ENCODE results near the gene H6PD. TPM values are rescaled to one million over a fixed set of nuclear protein-coding genes. Genes with fewer than 3 reads are reported as not detected.

H6PD gene
- total RNA-seq, 2 experiments from 2014 or later: 13.2 to 13.5 TPM

DNA sequence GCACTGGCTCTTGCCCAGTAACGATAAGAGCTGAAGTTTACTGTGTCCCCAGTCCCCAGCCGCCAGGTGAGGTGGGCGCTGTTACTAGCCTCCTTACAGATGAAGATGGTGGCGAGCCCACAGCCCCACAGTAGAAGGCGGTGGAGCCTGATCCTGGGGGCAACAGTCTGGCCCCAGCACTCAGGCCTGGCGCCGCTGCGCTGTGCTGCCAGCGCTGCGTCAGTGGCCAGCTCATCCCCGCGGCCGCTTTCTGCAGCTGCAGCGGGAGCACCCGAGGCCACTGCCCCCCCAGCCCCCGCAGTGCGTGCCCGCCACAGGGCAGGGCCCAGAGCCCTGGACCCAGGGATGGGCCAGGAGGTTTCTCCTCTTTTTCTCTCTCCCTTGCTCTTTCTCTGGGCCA, 13.3 kb downstream of the H6PD start:
- H3K36me3 Mint-ChIP-seq: no peaks in the 10 kb centered on the region
- peaks cover 15% of the 10 kb centered on the region for H3K4me1 Mint-ChIP-seq
- CTCF ChIA-PET: interaction anchor here (0.8 kb wide), 1 partner anchor 19 kb away, joined by 3 read pairs; no protein-coding TSS in a partner anchor
- no peak for DNase-seq
- ATAC-seq: no peak
- H3K27me3 Mint-ChIP-seq: no peaks in the 10 kb centered on the region
- no peaks in the 10 kb centered on the region for H3K9me3 Mint-ChIP-seq (ENCODE audit: low read depth)
- no peak overlapping the region for H3K4me3 Mint-ChIP-seq
- no peak overlapping the region for H3K27ac Mint-ChIP-seq

DNA sequence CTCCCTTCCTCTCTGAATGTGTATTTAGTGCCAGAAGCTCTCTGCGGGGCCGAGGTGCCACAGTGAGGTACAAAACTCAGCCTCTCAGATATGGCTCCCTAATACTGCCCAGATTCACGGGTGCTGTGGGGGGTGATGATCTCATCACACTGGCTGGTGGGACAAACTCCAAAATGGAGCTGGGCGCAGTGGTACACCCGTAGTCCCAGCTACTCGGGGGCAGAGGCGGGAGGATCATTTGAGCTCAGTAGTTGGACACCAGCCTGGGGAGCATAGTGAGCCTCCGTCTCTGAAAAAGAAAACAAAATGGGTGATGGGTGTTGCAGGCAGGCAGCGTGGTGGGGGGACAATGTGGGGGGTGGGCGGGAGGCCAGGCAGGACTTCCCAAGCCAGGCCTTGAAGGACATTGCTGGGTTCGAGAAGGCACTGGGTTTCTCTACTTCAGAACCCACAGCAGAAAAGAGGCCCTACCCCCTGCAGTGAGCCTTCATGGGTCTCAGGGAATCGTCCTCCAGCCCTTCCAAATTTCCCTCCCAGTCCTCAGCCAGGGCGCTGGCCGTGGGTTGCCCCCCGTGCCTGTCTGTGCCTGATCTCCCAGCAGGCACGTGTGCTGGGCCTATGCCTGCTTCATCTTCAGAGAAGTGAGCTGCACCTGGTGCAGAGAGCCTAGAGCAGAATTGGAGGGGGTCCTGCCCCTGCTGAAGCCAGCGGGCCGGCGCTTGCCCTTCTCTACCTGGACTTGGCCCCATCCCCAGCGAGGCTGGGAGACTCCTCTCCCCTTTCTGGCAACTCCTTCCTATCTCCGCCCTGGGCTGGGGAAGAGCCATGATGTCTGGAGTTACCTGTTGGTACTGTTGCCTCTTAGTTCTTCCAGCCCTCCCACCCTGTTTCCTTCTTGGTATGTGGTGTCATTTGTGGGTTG, 14.0 kb downstream of the H6PD start:
- no peak for ATAC-seq
- CTCF ChIA-PET: interaction anchor here (0.8 to 3.5 kb wide), 4 partner anchors 15 to 194 kb away, joined by 3 to 16 read pairs (median 4); partner anchors contain the start of gene H6PD
- no peak for DNase-seq
- Mint-ChIP-seq H3K4me1 (peaks cover 14% of the 10 kb centered on the region), H3K36me3 (no peaks in the 10 kb centered on the region), H3K27me3 (no peaks in the 10 kb centered on the region), H3K9me3 (ENCODE audit: low read depth) (no peaks in the 10 kb centered on the region), H3K27ac (no peak overlapping the region), H3K4me3 (no peak overlapping the region)

DNA sequence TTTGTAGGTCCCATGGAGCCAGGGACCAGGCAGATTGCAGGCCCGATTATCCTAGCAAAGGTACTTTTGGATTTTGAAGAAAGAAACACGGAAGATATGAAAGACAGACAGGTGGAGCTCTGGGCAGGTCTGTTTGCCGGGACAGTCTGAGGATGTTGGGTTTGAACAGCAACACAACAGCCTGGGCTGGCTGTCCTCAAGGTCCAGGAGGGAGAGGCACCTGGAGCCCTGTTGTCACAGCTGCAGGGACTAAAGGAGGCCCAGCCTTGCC, 14.6 kb downstream of the H6PD start:
- Mint-ChIP-seq H3K4me3 (no peak overlapping the region), H3K27ac (no peak overlapping the region), H3K36me3 (no peaks in the 10 kb centered on the region), H3K4me1 (peaks cover 9% of the 10 kb centered on the region), H3K9me3 (ENCODE audit: low read depth) (no peaks in the 10 kb centered on the region), H3K27me3 (no peaks in the 10 kb centered on the region)
- CTCF ChIA-PET: interaction anchor here (0.8 to 3.5 kb wide), 10 partner anchors 9 to 193 kb away, joined by 3 to 16 read pairs (median 4); partner anchors contain the start of gene H6PD
- ATAC-seq: no peak
- DNase-seq: no peak

DNA sequence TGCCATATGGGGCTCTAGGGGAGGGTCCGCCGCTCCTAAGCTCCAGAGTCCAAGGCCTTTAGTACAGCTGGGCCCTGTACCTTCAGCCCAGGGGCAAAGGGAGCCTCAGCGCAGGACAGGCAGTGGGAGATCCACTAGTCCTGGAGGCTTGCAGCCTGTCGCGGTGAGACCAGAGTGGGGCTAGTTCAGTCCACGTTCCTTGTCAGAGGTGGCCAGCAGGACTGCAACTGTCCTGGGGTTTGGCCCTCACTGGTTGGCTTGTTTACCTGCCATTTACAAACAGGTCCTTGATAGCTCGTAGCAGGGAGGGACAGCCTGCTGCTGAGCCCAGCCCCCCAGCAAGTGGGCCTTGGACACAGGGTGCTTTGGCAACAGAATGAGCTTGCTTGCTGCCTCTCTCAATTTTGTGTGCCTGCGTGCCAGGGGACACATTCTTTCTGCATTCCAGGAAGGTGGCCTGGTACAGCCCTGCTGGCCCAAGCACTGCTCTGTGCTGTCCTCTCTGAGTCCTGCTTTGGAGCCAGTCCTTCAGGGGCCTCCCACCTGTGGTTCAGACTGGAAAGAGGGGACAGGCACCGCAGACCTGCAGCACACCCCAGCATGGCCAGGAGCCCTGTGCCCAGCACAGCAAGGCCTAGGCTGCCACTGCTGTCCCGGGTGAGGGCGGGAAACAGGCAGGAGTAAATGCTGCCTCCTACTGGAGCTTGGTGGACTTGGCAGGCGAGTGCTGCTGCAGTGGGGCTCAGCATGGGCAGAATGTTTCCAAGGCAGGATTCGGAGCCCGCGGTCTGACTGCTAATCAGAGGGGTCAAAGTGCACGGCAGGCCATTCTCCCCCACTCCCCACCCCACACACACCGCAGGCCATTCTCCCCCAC, 15.2 kb downstream of the H6PD start:
- H3K4me3 Mint-ChIP-seq: no peak overlapping the region
- DNase-seq: peak; percentile 57
- no peak overlapping the region for H3K27ac Mint-ChIP-seq
- no peaks in the 10 kb centered on the region for H3K36me3 Mint-ChIP-seq
- H3K27me3 Mint-ChIP-seq: no peaks in the 10 kb centered on the region
- H3K9me3 Mint-ChIP-seq (ENCODE audit: low read depth): no peaks in the 10 kb centered on the region
- CTCF ChIA-PET: interaction anchor here (0.8 to 3.5 kb wide), 14 partner anchors 10 to 193 kb away, joined by 3 to 16 read pairs (median 4); partner anchors contain the start of gene H6PD
- peaks cover 4% of the 10 kb centered on the region for H3K4me1 Mint-ChIP-seq
- peak; percentile 69 for ATAC-seq

DNA sequence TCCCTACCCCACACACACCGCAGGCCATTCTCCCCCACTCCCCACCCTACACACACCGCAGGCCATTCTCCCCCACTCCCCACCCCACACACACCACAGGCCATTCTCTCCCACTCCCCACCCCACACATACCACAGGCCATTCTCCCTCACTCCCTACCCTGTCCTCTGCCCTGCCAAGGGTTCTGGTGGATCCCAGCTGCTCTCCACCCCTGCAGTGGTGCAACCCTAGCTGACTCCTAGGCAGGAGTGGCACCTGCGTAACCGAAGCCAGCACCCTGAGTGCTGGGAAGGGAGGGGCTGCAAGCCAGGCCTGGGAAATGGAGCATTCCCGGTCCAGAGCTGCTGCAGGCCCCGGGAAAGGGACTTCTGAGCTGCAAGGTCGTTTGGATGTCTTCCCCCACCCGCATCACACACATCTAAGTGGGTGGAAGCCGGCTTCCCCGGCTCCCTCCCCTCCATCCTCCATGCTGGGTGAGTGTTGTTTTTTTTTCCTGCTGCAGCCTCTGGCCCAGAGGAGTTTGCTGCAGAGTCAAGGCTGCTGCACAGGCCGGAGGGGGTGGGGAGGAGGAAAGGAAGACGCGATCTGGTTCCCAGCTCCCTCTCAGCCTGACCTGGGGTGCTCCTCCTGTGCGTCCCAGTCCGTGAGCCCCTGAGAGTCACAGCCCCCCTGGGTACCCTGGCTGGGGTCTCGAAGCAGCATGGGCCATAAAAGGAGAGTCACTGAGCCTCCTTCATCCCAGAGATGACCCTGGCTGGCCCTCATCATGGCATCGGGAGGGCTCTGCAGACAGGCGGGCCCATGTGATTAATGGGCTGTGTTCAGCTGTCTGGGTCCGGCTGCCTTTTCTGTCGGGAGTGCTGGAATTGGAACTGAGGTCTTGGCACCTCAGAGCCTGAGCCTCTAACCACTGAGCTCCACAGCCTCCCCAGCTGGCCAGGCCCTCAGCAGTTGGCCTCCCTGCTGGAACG, 16.1 kb downstream of the H6PD start:
- no peaks in the 10 kb centered on the region for H3K9me3 Mint-ChIP-seq (ENCODE audit: low read depth)
- no peak for DNase-seq
- CTCF ChIA-PET: interaction anchor here (1.0 to 3.5 kb wide), 12 partner anchors 11 to 145 kb away, joined by 3 to 16 read pairs (median 4); partner anchors contain the start of gene H6PD
- no peak for ATAC-seq
- H3K36me3 Mint-ChIP-seq: no peaks in the 10 kb centered on the region
- H3K27ac Mint-ChIP-seq: no peak overlapping the region
- H3K4me3 Mint-ChIP-seq: no peak overlapping the region
- no peaks in the 10 kb centered on the region for H3K4me1 Mint-ChIP-seq
- H3K27me3 Mint-ChIP-seq: no peaks in the 10 kb centered on the region

DNA sequence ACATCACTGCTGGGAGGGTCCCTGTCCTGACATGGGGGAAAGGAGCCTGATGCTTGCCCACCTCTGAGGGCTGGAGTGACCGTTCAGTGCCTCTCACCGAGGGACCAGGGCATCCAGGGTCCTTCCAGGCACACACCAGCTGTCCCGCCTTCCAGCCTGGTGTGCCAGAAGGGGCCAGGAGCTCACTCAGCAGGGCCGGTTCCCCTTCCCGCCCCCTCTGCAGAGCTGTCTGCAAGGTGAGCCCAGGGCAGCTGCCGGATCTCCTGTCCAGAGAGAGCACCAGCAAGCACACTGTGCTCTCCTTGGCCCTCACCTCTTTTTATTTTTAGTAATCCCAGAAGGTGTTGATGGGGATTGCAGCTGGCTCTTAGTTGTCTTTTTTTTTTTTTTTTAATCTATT, 16.9 kb downstream of the H6PD start:
- Mint-ChIP-seq H3K36me3 (no peaks in the 10 kb centered on the region), H3K4me1 (no peaks in the 10 kb centered on the region), H3K27me3 (no peaks in the 10 kb centered on the region), H3K9me3 (ENCODE audit: low read depth) (no peaks in the 10 kb centered on the region), H3K4me3 (no peak overlapping the region), H3K27ac (no peak overlapping the region)
- no peak for DNase-seq
- CTCF ChIA-PET: interaction anchor here (1.2 to 3.5 kb wide), 4 partner anchors 18 to 239 kb away, joined by 3 to 16 read pairs (median 8); partner anchors contain the start of gene H6PD
- no peak for ATAC-seq

DNA sequence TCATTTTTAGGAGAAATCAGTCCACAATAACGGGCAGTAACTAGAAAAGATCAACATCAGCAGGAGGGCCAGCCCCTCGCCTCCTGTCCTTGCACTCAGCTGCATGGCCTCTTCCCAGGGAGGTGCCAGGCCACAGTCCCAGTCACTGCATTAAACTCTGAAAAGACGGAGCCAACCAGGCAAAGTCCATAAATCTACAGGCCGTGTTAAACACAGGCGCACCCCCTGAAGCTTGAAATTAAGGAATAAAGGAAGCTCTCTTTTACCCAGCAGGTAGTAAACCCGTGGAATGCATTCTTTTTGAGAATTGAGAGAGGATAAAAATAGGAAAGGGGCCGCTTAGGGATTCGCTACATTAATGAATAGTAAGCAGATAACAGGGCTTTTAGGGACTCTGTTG, 18.4 kb downstream of the H6PD start:
- Mint-ChIP-seq H3K9me3 (ENCODE audit: low read depth) (peaks cover under 1% of the 10 kb centered on the region), H3K36me3 (peaks cover 3% of the 10 kb centered on the region), H3K27me3 (no peaks in the 10 kb centered on the region), H3K4me1 (no peaks in the 10 kb centered on the region), H3K4me3 (no peak overlapping the region), H3K27ac (no peak overlapping the region)
- DNase-seq: no peak
- CTCF ChIA-PET: interaction anchor here (1.6 to 2.7 kb wide), 3 partner anchors 14 to 238 kb away, joined by 6 to 10 read pairs (median 8); no protein-coding TSS in a partner anchor
- ATAC-seq: no peak

DNA sequence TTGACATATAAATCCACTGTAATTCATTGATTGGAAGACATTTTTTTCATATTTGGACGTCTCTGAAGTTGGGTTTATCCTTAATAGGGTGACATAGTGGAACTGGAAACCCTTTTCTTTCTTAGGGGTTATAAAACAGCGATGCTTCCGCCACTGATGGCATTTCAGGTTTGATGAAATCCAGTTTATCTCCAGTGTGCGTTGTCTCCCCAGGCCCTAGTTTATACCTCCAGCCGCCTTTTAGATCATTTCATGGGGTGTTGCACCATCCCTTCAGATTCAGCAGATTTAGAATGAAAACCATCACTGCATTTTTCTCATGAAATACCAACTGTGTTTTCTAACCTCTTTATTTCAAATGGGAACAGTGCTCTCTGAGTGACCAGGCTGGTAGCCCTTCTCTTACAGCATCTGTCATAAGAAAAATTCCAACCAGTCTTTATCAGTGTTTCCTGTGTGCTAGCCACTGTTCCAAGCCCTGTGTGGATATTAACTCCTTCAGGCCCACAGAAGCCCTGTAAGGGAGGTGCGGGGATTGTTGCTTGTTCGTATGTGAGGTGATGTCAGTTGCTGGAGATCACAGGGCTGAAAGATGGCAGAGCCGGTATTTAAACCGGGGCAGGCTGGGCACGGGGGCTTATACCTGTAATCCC, 19.0 kb downstream of the H6PD start:
- CTCF ChIA-PET: interaction anchor here (1.6 to 2.7 kb wide), 2 partner anchors 13 to 237 kb away, joined by 8 to 10 read pairs; no protein-coding TSS in a partner anchor
- H3K4me3 Mint-ChIP-seq: no peak overlapping the region
- no peak overlapping the region for H3K27ac Mint-ChIP-seq
- DNase-seq: no peak
- no peak for ATAC-seq
- no peaks in the 10 kb centered on the region for H3K4me1 Mint-ChIP-seq
- peaks cover 9% of the 10 kb centered on the region for H3K36me3 Mint-ChIP-seq
- peaks cover 6% of the 10 kb centered on the region for H3K9me3 Mint-ChIP-seq (ENCODE audit: low read depth)
- H3K27me3 Mint-ChIP-seq: no peaks in the 10 kb centered on the region

DNA sequence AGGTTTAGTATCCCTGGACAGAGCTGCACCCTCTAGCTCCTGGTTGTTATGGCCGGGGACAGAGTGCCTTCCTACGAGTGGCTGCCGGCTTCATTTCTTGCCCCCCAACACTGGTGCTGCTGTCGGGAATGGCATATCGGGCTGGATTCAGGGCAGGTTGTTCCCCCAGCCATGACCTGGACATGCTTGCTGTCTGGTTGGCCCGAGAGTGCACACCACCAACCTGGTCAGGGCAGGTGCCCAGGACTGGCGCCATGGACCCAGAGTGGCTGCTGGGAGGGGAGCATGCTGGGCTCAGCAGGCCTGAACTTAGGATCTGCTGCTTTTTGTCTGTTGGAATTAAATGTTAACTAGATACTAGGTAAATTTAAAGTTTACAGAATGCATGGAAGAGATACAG, 21.8 kb downstream of the H6PD start:
- no peak for DNase-seq
- Mint-ChIP-seq H3K27me3 (no peaks in the 10 kb centered on the region), H3K27ac (no peak overlapping the region), H3K4me1 (no peaks in the 10 kb centered on the region), H3K36me3 (peaks cover 30% of the 10 kb centered on the region), H3K9me3 (ENCODE audit: low read depth) (peaks cover 24% of the 10 kb centered on the region), H3K4me3 (no peak overlapping the region)
- CTCF ChIA-PET: interaction anchor here (1.1 to 1.2 kb wide), 3 partner anchors 12 to 76 kb away, joined by 3 read pairs; no protein-coding TSS in a partner anchor
- no peak for ATAC-seq

DNA sequence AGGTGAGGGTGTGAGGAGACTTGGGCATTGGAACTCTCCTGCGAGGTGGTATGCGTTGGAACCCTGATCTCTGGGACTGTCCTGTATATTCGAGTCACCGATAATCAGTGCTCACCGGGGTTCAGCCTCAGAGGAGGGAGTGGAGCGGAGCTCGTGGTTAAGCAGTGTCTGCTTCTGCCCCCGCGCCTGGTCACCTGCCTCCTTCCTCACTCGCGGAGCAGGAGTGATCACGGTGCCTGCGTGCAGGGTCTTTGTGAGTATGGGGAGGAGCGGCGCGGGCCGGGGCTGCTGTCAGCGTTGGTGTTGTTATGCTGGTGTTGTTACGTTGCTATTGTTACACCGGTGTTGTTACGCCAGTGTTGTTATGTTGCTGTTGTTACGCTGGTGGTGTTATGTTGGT, 23.3 kb downstream of the H6PD start:
- Mint-ChIP-seq H3K4me1 (no peaks in the 10 kb centered on the region), H3K9me3 (ENCODE audit: low read depth) (peaks cover 24% of the 10 kb centered on the region), H3K27me3 (no peaks in the 10 kb centered on the region), H3K27ac (no peak overlapping the region), H3K4me3 (no peak overlapping the region), H3K36me3 (peaks cover 30% of the 10 kb centered on the region)
- no peak for ATAC-seq
- CTCF ChIA-PET: no interaction called here
- DNase-seq: no peak

DNA sequence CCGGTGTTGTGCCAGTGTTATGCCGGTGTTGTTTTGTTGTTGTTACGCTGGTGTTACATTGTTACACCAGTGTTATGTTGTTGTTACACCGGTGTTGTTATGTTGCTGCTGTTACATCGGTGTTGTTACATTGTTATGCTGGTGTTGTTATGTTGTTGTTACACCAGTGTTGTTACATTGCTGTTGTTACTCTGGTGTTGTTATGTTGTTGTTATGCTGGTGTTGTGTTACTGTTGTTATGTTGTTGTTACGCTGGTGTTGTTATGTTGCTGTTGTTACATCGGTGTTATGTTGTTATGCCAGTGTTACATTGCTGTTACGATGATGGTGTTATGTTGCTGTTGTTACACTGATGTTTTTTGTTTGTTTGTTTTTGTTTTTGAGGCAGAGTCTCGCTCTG, 24.1 kb downstream of the H6PD start:
- ATAC-seq (no peak), DNase-seq (no peak)
- peaks cover 24% of the 10 kb centered on the region for H3K9me3 Mint-ChIP-seq (ENCODE audit: low read depth)
- CTCF ChIA-PET: no interaction called here
- no peaks in the 10 kb centered on the region for H3K4me1 Mint-ChIP-seq
- H3K4me3 Mint-ChIP-seq: no peak overlapping the region
- H3K27ac Mint-ChIP-seq: no peak overlapping the region
- H3K36me3 Mint-ChIP-seq: peaks cover 30% of the 10 kb centered on the region
- H3K27me3 Mint-ChIP-seq: no peaks in the 10 kb centered on the region

DNA sequence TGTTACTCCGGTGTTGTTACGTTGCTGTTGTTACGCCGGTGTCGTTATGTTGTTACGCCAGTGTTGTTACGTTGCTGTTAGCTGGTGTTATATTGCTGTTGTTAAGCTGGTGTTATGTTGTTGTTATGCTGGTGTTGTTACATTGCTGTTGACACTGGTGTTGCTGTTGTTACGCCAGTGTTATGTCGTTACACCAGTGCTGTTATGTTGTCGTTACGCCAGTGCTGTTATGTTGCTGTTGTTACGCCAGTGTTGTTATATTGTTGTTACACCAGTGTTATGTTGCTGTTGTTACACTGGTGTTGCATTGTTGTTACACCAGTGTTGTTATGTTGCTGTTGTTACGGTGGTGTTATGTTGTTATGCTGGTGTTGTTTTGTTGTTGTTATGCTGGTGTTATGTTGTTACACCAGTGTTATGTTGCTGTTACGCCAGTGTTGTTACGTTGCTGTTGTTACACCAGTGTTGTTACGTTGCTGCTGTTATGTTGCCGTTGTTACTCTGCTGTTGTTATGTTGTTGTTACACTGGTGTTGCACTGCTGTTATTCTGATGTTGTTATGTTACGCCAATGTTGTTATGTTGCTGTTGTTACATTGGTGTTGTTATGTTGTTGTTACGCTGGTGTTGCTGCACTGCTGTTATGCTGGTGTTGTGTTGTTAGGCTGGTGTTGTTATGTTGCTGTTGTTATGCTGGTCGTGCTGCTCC, 25.6 kb downstream of the H6PD start:
- DNase-seq (no peak), ATAC-seq (no peak)
- H3K27ac Mint-ChIP-seq: no peak overlapping the region
- CTCF ChIA-PET: no interaction called here
- no peaks in the 10 kb centered on the region for H3K27me3 Mint-ChIP-seq
- no peaks in the 10 kb centered on the region for H3K4me1 Mint-ChIP-seq
- peaks cover 30% of the 10 kb centered on the region for H3K36me3 Mint-ChIP-seq
- H3K9me3 Mint-ChIP-seq (ENCODE audit: low read depth): peaks cover 24% of the 10 kb centered on the region
- H3K4me3 Mint-ChIP-seq: no peak overlapping the region

All from activated CD8-positive, alpha-beta memory T cell treated with anti-CD3 and anti-CD28 coated beads, Interleukin-2, amount 10 ng/mL, durations not matched to agents 7 days and 5 days (primary cell).